ENCODE data around the gene MFN1. TPM values are rescaled to one million over a fixed set of nuclear protein-coding genes. Genes with fewer than 3 reads are reported as not detected.

Gene MFN1
- total and polyA plus RNA-seq, 2 of the 13 experiments (the other 11 are each of a cell fraction or from before 2014, with no cell fraction given): 25.2 to 37.5 TPM

DNA sequence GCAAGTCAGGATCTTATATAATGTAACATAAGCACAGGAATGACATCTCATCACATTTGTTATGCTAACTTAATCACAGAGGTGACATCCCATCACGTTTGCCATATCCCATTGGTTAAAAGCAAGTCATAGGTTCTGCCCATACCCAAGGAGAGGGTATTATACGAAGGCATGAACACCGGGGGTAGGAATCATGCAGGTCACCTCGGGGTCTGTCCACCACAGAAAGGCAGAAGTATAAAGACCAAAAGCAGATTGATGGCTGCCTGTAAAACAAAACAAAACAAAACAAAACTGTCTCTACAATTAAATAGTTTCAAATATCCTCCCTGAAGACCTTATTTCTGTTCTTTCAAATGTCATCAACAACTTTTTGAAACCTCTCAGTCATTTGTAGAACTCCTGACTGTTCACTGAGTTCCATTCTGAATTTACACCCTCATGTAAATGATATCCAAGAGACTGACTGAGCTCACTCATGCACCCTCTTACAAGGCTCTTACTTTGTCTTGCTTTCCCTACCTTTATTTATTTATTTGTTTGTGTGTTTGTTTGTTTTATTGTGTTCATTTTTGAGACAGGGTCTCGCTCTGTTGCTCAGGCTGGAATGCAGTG lies 47.4 kb upstream of the MFN1 start:
- Histone ChIP-seq H3K4me2 (ENCODE audit: low read depth, low read length) (no peak overlapping the region), H3K4me1 (ENCODE audit: insufficient read depth, low read length) (peaks cover 15% of the 10 kb centered on the region; the same call in 1 of the 2 replicates), H3K36me3 (replicated peaks in 1 of 2; ENCODE audit: control insufficient read depth in 1 of 2, insufficient read depth in 2 of 2, low read length in 2 of 2) (no peaks in the 10 kb centered on the region), H4K20me1 (ENCODE audit: insufficient read depth, low read length) (no peaks in the 10 kb centered on the region), H2AFZ (ENCODE audit: low read length) (no peak overlapping the region), H3K27ac (ENCODE audit: extremely low read length, insufficient read depth, low read length) (no peak overlapping the region), H3K27me3 (ENCODE audit: control insufficient read depth in 1 of 2, insufficient read depth in 2 of 2, low read length in 2 of 2) (no peaks in the 10 kb centered on the region), H3K9me3 (ENCODE audit: low read length) (no peaks in the 10 kb centered on the region), H3K9ac (ENCODE audit: insufficient read depth, low read depth, low read length) (no peak overlapping the region), H3K4me3 (replicated peaks in 1 of 3; ENCODE audit: insufficient read depth in 1 of 3, low read depth in 2 of 3, low read length in 3 of 3) (no peak overlapping the region), H3K79me2 (ENCODE audit: insufficient read depth, low read length) (no peaks in the 10 kb centered on the region)
- intact Hi-C loops (cut with micrococcal nuclease; ENCODE audit: unreplicated experiment) (no loop called here), in situ Hi-C loops (cut with HindIII; ENCODE audit: extremely low pct_ligation_motif_present, low pct_unique_long_range_greater_than_20kb) (loop anchor here (25.0 kb wide), 1 partner anchor 863 kb away; no protein-coding TSS in a partner anchor)
- ATAC-seq: no peak
- ChIA-PET CTCF (ENCODE audit: low intra/inter-chr PET ratio, low total read pairs) (no interaction called here), POLR2A (no interaction called here)
- FAIRE-seq: no peak
- TF ChIP-seq, protein P1, sequence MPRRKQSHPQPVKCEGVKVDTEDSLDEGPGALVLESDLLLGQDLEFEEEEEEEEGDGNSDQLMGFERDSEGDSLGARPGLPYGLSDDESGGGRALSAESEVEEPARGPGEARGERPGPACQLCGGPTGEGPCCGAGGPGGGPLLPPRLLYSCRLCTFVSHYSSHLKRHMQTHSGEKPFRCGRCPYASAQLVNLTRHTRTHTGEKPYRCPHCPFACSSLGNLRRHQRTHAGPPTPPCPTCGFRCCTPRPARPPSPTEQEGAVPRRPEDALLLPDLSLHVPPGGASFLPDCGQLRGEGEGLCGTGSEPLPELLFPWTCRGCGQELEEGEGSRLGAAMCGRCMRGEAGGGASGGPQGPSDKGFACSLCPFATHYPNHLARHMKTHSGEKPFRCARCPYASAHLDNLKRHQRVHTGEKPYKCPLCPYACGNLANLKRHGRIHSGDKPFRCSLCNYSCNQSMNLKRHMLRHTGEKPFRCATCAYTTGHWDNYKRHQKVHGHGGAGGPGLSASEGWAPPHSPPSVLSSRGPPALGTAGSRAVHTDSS (CRISPR knock-in tag; conservative IDR thresholded peaks at IDR 0.05): no peak
- TF ChIP-seq ZNF552 (CRISPR knock-in tag; IDR thresholded peaks at IDR 0.05; ENCODE audit: borderline replicate concordance) (no peak), ZNF180 (CRISPR knock-in tag; IDR thresholded peaks at IDR 0.05; ENCODE audit: borderline replicate concordance, low read depth) (no peak), ZBTB42 (CRISPR knock-in tag; IDR thresholded peaks at IDR 0.05) (no peak), CBX2 (IDR thresholded peaks at IDR 0.05; ENCODE audit: low read depth, low read length) (no peak), CBX2 (CRISPR knock-in tag; IDR thresholded peaks at IDR 0.05; ENCODE audit: low read depth) (no peak), REPIN1 (CRISPR knock-in tag; IDR thresholded peaks at IDR 0.05; ENCODE audit: borderline replicate concordance, low read depth) (no peak), ZNF720 (CRISPR knock-in tag; IDR thresholded peaks at IDR 0.05) (no peak), DNMT1 (CRISPR knock-in tag; IDR thresholded peaks at IDR 0.05) (no peak)
- no peak for DNase-seq (ENCODE audit: low spot score)
- WGBS (ENCODE audit: low lambda C conversion rate): 9% methylated on average over 5 of the region's 5 CpGs
- no TSS peak for BruUV-seq (replicated peaks)
